ENCODE results near the gene CXXC5. TPM values are rescaled to one million over a fixed set of nuclear protein-coding genes. Genes with fewer than 3 reads are reported as not detected.

CXXC5 gene
- total RNA-seq, 1 donor from 2014 or later = 1.2 TPM

DNA sequence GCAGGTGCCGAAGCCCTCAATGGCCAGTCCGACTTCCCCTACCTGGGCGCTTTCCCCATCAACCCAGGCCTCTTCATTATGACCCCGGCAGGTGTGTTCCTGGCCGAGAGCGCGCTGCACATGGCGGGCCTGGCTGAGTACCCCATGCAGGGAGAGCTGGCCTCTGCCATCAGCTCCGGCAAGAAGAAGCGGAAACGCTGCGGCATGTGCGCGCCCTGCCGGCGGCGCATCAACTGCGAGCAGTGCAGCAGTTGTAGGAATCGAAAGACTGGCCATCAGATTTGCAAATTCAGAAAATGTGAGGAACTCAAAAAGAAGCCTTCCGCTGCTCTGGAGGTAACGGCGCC is 32.9 kb downstream of the CXXC5 start:
- H3K27ac Mint-ChIP-seq = no peak overlapping the region
- H3K36me3 Mint-ChIP-seq (ENCODE audit: low read depth) = no peaks in the 10 kb centered on the region
- H3K4me1 Mint-ChIP-seq = peaks cover 2% of the 10 kb centered on the region
- H3K27me3 Mint-ChIP-seq = peaks cover 8% of the 10 kb centered on the region
- H3K9me3 Mint-ChIP-seq = no peaks in the 10 kb centered on the region
- no peak for DNase-seq
- intact Hi-C loops (cut with micrococcal nuclease) = no loop called here
- H3K4me3 Mint-ChIP-seq = no peak overlapping the region

DNA sequence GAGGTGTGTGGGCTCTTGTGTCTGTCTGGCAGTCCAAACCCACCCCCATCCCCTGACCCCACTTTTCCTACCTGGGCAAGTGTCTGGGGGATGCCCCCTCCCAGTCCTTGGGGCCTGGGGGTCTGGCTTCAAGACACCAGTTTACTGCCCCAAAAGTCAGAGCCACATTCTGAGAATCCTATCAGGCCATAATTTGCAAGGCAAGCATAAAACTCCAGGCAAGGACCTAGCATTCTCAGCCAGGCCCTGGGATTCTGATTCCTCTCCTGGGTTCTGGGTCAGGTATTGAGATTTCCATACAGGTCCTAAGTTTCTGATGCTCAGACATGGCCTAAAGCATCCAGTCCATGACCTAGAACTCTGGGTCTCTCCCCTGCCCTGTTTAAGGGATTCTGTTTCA is 33.3 kb downstream of the CXXC5 start:
- H3K27me3 Mint-ChIP-seq = peaks cover 7% of the 10 kb centered on the region
- DNase-seq = no peak
- H3K4me1 Mint-ChIP-seq = peaks cover 2% of the 10 kb centered on the region
- no peak overlapping the region for H3K27ac Mint-ChIP-seq
- intact Hi-C loops (cut with micrococcal nuclease) = no loop called here
- H3K4me3 Mint-ChIP-seq = no peak overlapping the region
- no peaks in the 10 kb centered on the region for H3K36me3 Mint-ChIP-seq (ENCODE audit: low read depth)
- H3K9me3 Mint-ChIP-seq = no peaks in the 10 kb centered on the region

GRCh38 chr5:139682016-139682975 is 34.1 kb downstream of the CXXC5 start:
- Mint-ChIP-seq H3K4me1 (peaks cover 2% of the 10 kb centered on the region), H3K9me3 (no peaks in the 10 kb centered on the region), H3K27ac (no peak overlapping the region), H3K4me3 (no peak overlapping the region), H3K36me3 (ENCODE audit: low read depth) (no peaks in the 10 kb centered on the region), H3K27me3 (peaks cover 3% of the 10 kb centered on the region)
- no peak for DNase-seq
- intact Hi-C loops (cut with micrococcal nuclease) = no loop called here

DNA sequence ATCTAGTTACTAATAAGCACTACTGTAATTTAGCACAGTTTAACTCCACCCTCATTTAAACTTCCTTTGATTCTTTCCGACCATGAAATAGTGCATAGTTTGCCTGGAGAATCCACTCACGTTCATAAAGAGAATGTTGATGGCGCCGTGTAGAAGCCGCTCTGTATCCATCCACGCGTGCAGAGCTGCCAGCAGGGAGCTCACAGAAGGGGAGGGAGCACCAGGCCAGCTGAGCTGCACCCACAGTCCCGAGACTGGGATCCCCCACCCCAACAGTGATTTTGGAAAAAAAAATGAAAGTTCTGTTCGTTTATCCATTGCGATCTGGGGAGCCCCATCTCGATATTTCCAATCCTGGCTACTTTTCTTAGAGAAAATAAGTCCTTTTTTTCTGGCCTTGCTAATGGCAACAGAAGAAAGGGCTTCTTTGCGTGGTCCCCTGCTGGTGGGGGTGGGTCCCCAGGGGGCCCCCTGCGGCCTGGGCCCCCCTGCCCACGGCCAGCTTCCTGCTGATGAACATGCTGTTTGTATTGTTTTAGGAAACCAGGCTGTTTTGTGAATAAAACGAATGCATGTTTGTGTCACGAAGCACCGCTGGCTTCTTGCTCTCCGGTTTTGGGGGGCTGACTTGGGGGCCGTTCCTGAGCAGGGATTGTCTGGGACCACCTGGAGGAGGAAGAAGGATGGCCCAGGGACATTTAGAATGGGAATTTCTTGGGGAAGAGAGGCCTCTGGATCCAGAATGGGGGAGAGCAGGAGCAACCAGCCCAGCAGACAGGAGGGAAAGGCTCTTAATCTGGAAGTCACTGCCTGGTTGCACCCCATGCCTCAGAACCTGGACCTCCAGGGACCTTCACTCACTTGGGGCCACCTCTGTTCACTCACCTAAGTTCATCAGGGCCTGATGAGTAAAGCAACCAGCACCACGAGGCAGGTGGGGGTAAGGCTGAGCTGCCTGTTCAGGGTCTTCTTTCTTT is 35.4 kb downstream of the CXXC5 start:
- no peak overlapping the region for H3K27ac Mint-ChIP-seq
- DNase-seq = no peak
- peaks cover 3% of the 10 kb centered on the region for H3K27me3 Mint-ChIP-seq
- intact Hi-C loops (cut with micrococcal nuclease) = no loop called here
- H3K4me3 Mint-ChIP-seq = no peak overlapping the region
- peaks cover 2% of the 10 kb centered on the region for H3K4me1 Mint-ChIP-seq
- H3K9me3 Mint-ChIP-seq = no peaks in the 10 kb centered on the region
- H3K36me3 Mint-ChIP-seq (ENCODE audit: low read depth) = no peaks in the 10 kb centered on the region

DNA sequence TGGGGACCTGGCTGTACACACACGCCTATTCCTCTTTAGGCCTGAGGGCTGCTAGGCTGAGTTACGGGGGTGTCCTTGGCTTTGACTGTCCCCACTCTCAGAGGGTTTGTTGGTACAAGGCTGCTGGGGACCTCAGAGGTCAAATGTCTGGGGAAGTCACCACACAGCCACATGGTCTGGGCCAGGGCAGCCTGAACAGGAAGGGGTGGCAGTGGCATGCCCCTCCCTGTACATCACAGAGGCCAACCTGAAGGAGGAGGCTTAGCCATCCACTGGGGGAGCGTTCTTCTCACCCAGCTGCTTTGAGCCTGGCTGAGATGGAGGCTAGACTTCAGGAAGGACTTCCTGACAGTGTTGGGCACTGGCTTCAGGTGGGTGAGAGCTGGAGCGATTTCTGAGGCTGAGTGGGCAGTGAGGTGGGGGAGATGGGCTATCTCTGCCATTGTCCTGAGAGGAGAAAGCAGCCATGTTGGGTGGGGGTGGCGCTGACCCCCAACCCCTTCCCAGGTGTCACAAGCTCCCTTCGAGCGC is 36.3 kb downstream of the CXXC5 start:
- intact Hi-C loops (cut with micrococcal nuclease) = no loop called here
- Mint-ChIP-seq H3K36me3 (ENCODE audit: low read depth) (no peaks in the 10 kb centered on the region), H3K27me3 (peaks cover 3% of the 10 kb centered on the region), H3K27ac (no peak overlapping the region), H3K9me3 (no peaks in the 10 kb centered on the region), H3K4me3 (no peak overlapping the region), H3K4me1 (peaks cover 2% of the 10 kb centered on the region)
- DNase-seq = no peak

GRCh38 chr5:139684881-139685749 is 37.0 kb downstream of the CXXC5 start:
- Mint-ChIP-seq H3K4me1 (peaks cover 2% of the 10 kb centered on the region), H3K9me3 (no peaks in the 10 kb centered on the region), H3K27me3 (peaks cover 3% of the 10 kb centered on the region), H3K4me3 (no peak overlapping the region), H3K27ac (no peak overlapping the region), H3K36me3 (ENCODE audit: low read depth) (no peaks in the 10 kb centered on the region)
- intact Hi-C loops (cut with micrococcal nuclease) = no loop called here
- DNase-seq = no peak

DNA sequence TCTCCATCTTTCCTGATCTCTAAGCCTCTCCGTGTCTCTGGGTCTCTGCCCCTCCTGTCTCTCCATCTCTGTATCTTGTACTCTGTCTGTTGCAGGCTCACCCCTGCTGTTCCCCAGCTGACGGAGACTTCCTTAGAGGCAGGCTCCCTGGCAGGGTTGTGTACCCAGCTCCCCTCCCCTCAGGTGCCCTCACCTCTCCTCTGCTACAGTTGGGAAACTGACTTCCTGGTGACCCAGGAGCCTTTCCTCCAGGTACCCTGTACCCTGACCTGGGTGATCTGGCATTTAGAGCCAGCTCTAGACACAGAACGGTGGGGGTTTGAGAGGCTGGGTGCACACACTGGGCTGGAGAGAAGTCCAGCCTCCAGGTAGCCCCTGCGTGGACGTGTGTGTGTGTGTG is 37.7 kb downstream of the CXXC5 start:
- intact Hi-C loops (cut with micrococcal nuclease) = no loop called here
- Mint-ChIP-seq H3K27ac (no peak overlapping the region), H3K4me1 (peaks cover 2% of the 10 kb centered on the region), H3K36me3 (ENCODE audit: low read depth) (no peaks in the 10 kb centered on the region), H3K9me3 (no peaks in the 10 kb centered on the region), H3K4me3 (no peak overlapping the region), H3K27me3 (peaks cover 6% of the 10 kb centered on the region)
- DNase-seq = no peak

DNA sequence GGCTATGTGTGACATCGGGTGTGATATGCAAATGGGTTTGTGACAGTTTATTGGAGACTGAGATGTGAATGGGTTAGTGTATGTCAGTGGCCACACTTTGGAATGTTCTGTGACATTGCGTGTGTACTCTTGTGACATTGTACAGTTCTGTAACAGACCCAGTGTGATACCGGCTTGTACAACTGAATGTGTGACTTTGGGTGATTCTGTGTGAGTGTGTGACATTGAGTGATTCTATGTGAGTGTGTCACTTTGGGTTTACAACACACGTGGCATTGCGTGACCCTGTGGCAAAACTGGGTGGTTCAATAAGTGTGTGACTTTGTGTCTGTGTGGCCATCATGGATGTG is 38.2 kb downstream of the CXXC5 start:
- Mint-ChIP-seq H3K27ac (no peak overlapping the region), H3K4me3 (no peak overlapping the region), H3K27me3 (peaks cover 7% of the 10 kb centered on the region), H3K36me3 (ENCODE audit: low read depth) (no peaks in the 10 kb centered on the region), H3K9me3 (no peaks in the 10 kb centered on the region), H3K4me1 (peaks cover 2% of the 10 kb centered on the region)
- intact Hi-C loops (cut with micrococcal nuclease) = no loop called here
- DNase-seq = no peak

- intact Hi-C loops (cut with micrococcal nuclease) = no loop called here
- Mint-ChIP-seq H3K4me1 (peaks cover 2% of the 10 kb centered on the region), H3K9me3 (no peaks in the 10 kb centered on the region), H3K27ac (no peak overlapping the region), H3K4me3 (no peak overlapping the region), H3K27me3 (peaks cover 7% of the 10 kb centered on the region), H3K36me3 (ENCODE audit: low read depth) (no peaks in the 10 kb centered on the region)
- no peak for DNase-seq
These were observed 38.7 kb downstream of the CXXC5 start for GRCh38 chr5:139686706-139687441.

- peaks cover 7% of the 10 kb centered on the region for H3K27me3 Mint-ChIP-seq
- DNase-seq = no peak
- H3K27ac Mint-ChIP-seq = no peak overlapping the region
- peaks cover 2% of the 10 kb centered on the region for H3K4me1 Mint-ChIP-seq
- no peaks in the 10 kb centered on the region for H3K9me3 Mint-ChIP-seq
- H3K36me3 Mint-ChIP-seq (ENCODE audit: low read depth) = no peaks in the 10 kb centered on the region
- intact Hi-C loops (cut with micrococcal nuclease) = no loop called here
- H3K4me3 Mint-ChIP-seq = no peak overlapping the region
These were observed 39.5 kb downstream of the CXXC5 start for GRCh38 chr5:139687656-139688055.

DNA sequence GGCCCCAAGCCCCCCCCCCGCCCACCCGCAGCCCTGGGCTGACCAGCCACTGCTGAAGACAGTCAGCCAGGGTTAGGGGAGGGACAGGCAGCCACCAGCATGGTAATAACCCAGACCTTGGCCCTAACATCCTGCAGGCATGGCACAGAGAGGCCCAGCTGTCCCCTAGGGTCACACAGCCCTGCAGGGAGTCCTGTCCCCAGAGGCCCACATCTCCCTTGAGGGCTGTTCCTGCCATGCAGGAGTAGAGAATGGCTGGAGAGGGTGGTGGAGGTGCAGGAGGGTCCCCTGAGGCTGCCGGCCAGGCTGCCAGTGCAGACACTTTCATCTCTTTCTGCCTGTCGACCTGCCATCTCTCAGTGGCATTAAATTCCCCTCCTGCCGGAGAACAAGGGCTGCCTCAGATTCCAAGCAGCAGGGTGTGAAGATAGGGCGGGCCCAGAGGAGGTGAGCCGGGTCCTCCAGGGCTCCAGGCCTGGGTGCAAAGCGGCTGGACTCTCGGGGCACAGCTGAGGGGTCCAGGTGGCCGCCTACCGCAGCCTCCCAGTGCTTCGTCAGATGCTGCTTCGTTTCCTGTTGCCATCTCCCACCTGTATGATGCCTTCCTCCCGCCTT is 40.0 kb downstream of the CXXC5 start:
- intact Hi-C loops (cut with micrococcal nuclease) = no loop called here
- no peak overlapping the region for H3K27ac Mint-ChIP-seq
- H3K36me3 Mint-ChIP-seq (ENCODE audit: low read depth) = no peaks in the 10 kb centered on the region
- H3K4me1 Mint-ChIP-seq = peaks cover 2% of the 10 kb centered on the region
- peaks cover 7% of the 10 kb centered on the region for H3K27me3 Mint-ChIP-seq
- no peak for DNase-seq
- H3K4me3 Mint-ChIP-seq = no peak overlapping the region
- H3K9me3 Mint-ChIP-seq = no peaks in the 10 kb centered on the region

DNA sequence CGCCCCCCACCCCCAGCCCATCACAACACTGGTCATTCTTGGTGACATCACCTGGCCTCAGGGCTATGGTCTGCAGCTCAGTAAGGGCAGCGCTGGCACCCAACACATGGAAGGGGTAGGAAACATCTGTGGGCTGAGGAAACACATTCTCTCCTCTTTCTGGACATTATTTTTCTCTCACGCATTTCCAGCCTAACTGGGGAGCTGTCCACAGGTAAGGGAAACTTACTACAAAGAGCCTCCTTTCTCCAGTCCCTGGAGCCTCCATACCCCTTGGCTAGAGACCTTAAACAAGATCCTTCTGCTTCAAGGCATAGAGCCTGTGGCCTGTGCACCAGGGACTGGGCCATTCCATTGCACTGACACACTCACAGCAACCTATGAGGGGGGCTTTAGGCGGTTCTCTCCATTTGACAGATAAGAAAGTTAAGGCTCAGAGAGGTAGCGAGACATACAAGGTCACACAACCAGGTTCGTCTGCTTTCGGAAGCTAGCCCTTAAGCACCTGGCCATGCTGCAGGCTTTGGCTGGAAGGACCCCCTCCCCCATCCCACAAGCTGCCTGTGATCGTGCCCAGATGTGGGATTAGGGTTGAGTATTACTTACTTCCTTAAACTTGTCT is 40.7 kb downstream of the CXXC5 start:
- H3K9me3 Mint-ChIP-seq = no peaks in the 10 kb centered on the region
- intact Hi-C loops (cut with micrococcal nuclease) = no loop called here
- DNase-seq = no peak
- H3K27me3 Mint-ChIP-seq = peaks cover 7% of the 10 kb centered on the region
- H3K27ac Mint-ChIP-seq = no peak overlapping the region
- no peaks in the 10 kb centered on the region for H3K36me3 Mint-ChIP-seq (ENCODE audit: low read depth)
- H3K4me1 Mint-ChIP-seq = peaks cover 2% of the 10 kb centered on the region
- no peak overlapping the region for H3K4me3 Mint-ChIP-seq

All from activated CD4-positive, alpha-beta T cell treated with anti-CD3 and anti-CD28 coated beads, Interleukin-2, amount 10 ng/mL, durations not matched to agents 24 days and 14 days (primary cell).